Smooth muscle cell (in vitro differentiated cells): ENCODE results near the gene TAS2R40. TPM values are rescaled to one million over a fixed set of nuclear protein-coding genes. Genes with fewer than 3 reads are reported as not detected.
"Not testable (repeated sequence)": the region's sequence is repeated elsewhere in the genome, so short reads cannot be mapped to it uniquely, and the experiment has no call there.

Experiments
- DNase-seq: peaks from one replicate; lab custom pipeline; 2025; ENCODE audit not compliant: unreplicated experiment; lab: John Stamatoyannopoulos, UW
- H2AFZ ChIP-seq: fragments of 200-600 bp; sonication (generic); 2 replicates; pipeline ENCODE4 v1.6.0; 2016; ENCODE audit warnings: antibody characterized with exemption, low read depth, mild to moderate bottlenecking
- H3F3A ChIP-seq: fragments of 200-600 bp; sonication (generic); 2 replicates; pipeline ENCODE4 v1.6.0; 2017; ENCODE audit warnings: antibody characterized with exemption, low read depth
- H3K27ac ChIP-seq: fragments of 200-600 bp; sonication (generic); 2 replicates; pipeline ENCODE4 v1.5.1; 2016; ENCODE audit warnings: low read depth, mild to moderate bottlenecking
- H3K27me3 ChIP-seq: fragments of 200-600 bp; sonication (generic); 2 replicates; pipeline ENCODE4 v1.6.1; 2016; ENCODE audit warnings: low read depth, mild to moderate bottlenecking
- H3K36me3 ChIP-seq: fragments of 200-600 bp; sonication (generic); 2 replicates; pipeline ENCODE4 v1.5.1; 2016; ENCODE audit warnings: low read depth
- H3K4me1 ChIP-seq: fragments of 200-600 bp; sonication (generic); 2 replicates; pipeline ENCODE4 v1.5.1; 2016; ENCODE audit warnings: low read depth
- H3K4me2 ChIP-seq: fragments of 200-600 bp; sonication (generic); 2 replicates; pipeline ENCODE4 v1.6.0; 2016; ENCODE audit warnings: mild to moderate bottlenecking
- H3K4me3 ChIP-seq: fragments of 200-600 bp; sonication (generic); 2 replicates; pipeline ENCODE4 v1.5.1; 2016; ENCODE audit warnings: mild to moderate bottlenecking
- H3K79me2 ChIP-seq: fragments of 200-600 bp; sonication (generic); 2 replicates; pipeline ENCODE4 v1.6.0; 2016; ENCODE audit warnings: low read depth, mild to moderate bottlenecking
- H3K9ac ChIP-seq: fragments of 200-600 bp; sonication (generic); 2 replicates; pipeline ENCODE4 v1.6.0; 2016; ENCODE audit warnings: low read depth
- H3K9me3 ChIP-seq: fragments of 200-600 bp; sonication (generic); replicated peaks from 2 replicates; pipeline ENCODE4 v1.5.1; 2016; ENCODE audit warnings: low read depth
- H4K20me1 ChIP-seq: fragments of 200-600 bp; sonication (generic); 2 replicates; pipeline ENCODE4 v1.6.0; 2016; ENCODE audit warnings: low read depth
- WGBS: methylation state at CpG from one replicate; pipeline ENCODE4 v1.1.7; 2016; ENCODE audit warnings: low lambda C conversion rate; 5-methylcytosine and 5-hydroxymethylcytosine counted together
- polyA plus RNA-seq: library from polyadenylated mRNA; unstranded; fragments of >200 nt; fragmentation: Nextera tagmentation; extraction: Ambion mirVana; gene quantifications from 2 replicates; pipeline ENCODE4 v1.2.1, GENCODE V29; 2016
- total RNA-seq: library from RNA; depleted of rRNA; stranded (reverse); fragments of >200 nt; gene quantifications from 2 replicates; pipeline ENCODE4 v1.2.3, GENCODE V29; 2014
- TF ChIP-seq, protein P1 (sequence below): fragments of 200-600 bp; sonication (generic); IDR thresholded peaks from 2 replicates; pipeline ENCODE4 v1.5.1; 2017; ENCODE audit warnings: borderline replicate concordance, mild to moderate bottlenecking, antibody characterized with exemption; ENCODE audit not compliant: insufficient read depth, poor library complexity, severe bottlenecking

TAS2R40 gene
- total and polyA plus RNA-seq, 2 experiments from 2014 or later: not detected

DNA sequence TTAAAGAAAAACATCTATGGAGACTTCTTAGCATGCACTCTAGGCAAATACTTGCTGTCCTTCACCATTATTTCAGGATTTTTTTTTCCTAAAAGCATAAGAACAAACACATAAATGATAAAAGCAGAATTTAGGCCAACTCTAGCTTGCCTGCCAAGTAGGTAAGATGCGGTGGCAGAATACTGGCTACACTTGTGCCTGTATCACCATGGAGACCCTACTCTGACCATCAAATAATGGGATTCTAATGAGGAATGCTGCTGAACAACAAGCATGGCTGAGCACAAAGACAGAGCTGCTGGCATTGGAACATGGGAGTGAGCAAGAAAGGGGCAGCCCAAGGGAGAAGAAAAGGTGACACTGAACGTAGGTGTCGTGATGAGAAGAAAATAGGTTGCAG, 18.5 kb upstream of the TAS2R40 start:
- H3K27ac ChIP-seq: no peak overlapping the region
- no peak for DNase-seq
- H3K79me2 ChIP-seq: no peaks in the 10 kb centered on the region
- H3K9ac ChIP-seq: no peak overlapping the region
- no peaks in the 10 kb centered on the region for H3K4me1 ChIP-seq
- TF ChIP-seq, protein P1, sequence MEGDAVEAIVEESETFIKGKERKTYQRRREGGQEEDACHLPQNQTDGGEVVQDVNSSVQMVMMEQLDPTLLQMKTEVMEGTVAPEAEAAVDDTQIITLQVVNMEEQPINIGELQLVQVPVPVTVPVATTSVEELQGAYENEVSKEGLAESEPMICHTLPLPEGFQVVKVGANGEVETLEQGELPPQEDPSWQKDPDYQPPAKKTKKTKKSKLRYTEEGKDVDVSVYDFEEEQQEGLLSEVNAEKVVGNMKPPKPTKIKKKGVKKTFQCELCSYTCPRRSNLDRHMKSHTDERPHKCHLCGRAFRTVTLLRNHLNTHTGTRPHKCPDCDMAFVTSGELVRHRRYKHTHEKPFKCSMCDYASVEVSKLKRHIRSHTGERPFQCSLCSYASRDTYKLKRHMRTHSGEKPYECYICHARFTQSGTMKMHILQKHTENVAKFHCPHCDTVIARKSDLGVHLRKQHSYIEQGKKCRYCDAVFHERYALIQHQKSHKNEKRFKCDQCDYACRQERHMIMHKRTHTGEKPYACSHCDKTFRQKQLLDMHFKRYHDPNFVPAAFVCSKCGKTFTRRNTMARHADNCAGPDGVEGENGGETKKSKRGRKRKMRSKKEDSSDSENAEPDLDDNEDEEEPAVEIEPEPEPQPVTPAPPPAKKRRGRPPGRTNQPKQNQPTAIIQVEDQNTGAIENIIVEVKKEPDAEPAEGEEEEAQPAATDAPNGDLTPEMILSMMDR: no peak
- H3F3A ChIP-seq: no peaks in the 10 kb centered on the region
- no peaks in the 10 kb centered on the region for H3K9me3 ChIP-seq
- H3K36me3 ChIP-seq: no peaks in the 10 kb centered on the region
- no peak overlapping the region for H3K4me2 ChIP-seq
- 96% methylated on average over 3 of the region's 3 CpGs for WGBS
- no peaks in the 10 kb centered on the region for H4K20me1 ChIP-seq
- H2AFZ ChIP-seq: no peak overlapping the region
- H3K4me3 ChIP-seq: no peak overlapping the region
- no peaks in the 10 kb centered on the region for H3K27me3 ChIP-seq

DNA sequence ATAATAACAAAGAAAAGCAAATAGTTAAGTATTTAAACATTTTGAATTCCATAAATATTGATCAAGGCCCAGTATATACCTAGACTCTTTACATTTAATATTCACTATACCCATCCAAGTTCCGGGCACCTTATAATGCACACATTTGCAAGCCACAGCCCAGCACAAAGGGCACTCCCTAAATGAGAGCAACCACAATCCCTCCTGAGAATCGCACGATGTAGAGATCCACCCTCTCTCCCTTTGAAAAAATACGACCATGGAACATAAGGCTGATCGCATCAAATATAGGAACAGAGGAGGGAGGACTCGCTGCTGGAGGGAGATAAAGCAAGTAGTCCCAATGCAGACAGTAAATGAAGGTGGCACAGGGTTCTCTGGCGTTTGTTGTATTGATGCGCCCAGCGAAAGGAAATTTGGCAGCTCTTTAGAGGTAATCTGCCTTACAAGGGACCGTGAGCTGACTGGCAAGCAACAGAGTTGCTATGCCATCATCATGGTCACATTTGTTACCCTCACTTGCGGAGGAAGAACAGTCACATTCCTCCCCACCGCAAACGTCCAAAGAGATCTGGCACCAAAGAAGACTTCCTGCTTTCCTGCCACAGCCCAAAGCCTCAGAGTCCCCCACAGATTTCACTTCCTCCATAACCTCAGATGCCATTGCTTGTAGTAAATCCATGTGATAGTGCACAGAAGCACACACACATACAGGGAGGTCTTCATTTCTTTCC, 16.1 kb upstream of the TAS2R40 start:
- TF ChIP-seq, protein P1: no peak
- no peak overlapping the region for H3K4me3 ChIP-seq
- H2AFZ ChIP-seq: no peak overlapping the region
- no peaks in the 10 kb centered on the region for H3K36me3 ChIP-seq
- H3K4me2 ChIP-seq: no peak overlapping the region
- DNase-seq: no peak
- no peaks in the 10 kb centered on the region for H4K20me1 ChIP-seq
- no peaks in the 10 kb centered on the region for H3K79me2 ChIP-seq
- no peak overlapping the region for H3K9ac ChIP-seq
- H3F3A ChIP-seq: no peaks in the 10 kb centered on the region
- 82% methylated on average over 13 of the region's 13 CpGs for WGBS
- H3K4me1 ChIP-seq: no peaks in the 10 kb centered on the region
- H3K9me3 ChIP-seq: no peaks in the 10 kb centered on the region
- H3K27ac ChIP-seq: no peak overlapping the region
- no peaks in the 10 kb centered on the region for H3K27me3 ChIP-seq

DNA sequence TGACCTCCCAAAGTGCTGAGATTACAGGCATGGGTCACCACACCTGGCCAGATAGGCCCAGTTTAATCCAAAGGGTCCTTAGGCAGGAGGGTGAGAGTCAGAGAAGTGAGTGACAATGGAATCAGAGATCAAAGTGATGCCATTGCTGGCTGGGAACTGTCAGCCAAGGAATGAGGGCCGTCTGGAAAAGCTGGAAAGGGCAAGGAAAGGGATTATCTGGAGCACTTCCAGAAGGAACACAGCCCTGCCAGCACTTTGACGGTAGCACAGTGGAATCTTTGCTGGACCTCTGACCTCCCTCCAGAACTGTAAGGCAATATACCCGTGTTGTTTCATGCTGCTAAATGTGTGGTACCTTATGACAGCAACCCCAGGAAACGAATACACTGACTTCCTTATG, 11.3 kb upstream of the TAS2R40 start:
- H3K4me3 ChIP-seq: no peak overlapping the region
- H3K36me3 ChIP-seq: no peaks in the 10 kb centered on the region
- H3K4me2 ChIP-seq: no peak overlapping the region
- WGBS: 39% methylated on average over 4 of the region's 4 CpGs
- TF ChIP-seq, protein P1: no peak
- H3K79me2 ChIP-seq: no peaks in the 10 kb centered on the region
- no peaks in the 10 kb centered on the region for H3K9me3 ChIP-seq
- H3F3A ChIP-seq: no peaks in the 10 kb centered on the region
- no peaks in the 10 kb centered on the region for H4K20me1 ChIP-seq
- no peak for DNase-seq
- H3K9ac ChIP-seq: no peak overlapping the region
- no peak overlapping the region for H2AFZ ChIP-seq
- H3K4me1 ChIP-seq: no peaks in the 10 kb centered on the region
- H3K27me3 ChIP-seq: no peaks in the 10 kb centered on the region
- H3K27ac ChIP-seq: no peak overlapping the region

DNA sequence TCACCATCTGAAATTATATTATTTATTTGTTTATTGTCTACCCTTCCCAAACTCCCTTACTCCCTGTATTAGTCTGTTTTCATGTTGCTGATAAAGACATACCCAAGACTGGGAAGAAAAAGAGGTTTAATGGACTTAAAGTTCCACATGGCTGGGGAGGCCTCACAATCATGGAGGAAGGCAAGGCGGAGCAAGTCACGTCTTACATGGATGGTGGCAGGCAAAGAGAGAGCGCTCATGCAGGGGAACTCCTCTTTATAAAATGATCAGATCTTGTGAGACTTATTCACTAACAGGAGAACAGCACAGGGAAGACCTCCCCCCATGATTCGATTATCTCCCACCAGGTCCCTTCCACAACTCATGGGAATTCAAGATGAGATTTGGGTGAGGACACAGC, 8.4 kb upstream of the TAS2R40 start:
- not testable (repeated sequence) for H3F3A ChIP-seq, H3K79me2 ChIP-seq, H3K4me2 ChIP-seq, H3K27ac ChIP-seq, H4K20me1 ChIP-seq, H3K27me3 ChIP-seq, H2AFZ ChIP-seq, DNase-seq, H3K4me3 ChIP-seq, H3K4me1 ChIP-seq, H3K36me3 ChIP-seq, H3K9ac ChIP-seq, H3K9me3 ChIP-seq
- 92% methylated on average over 4 of the region's 4 CpGs for WGBS
